NOMO-1 treated with dmso at 0.1 percent for 144 hours (cell line): ENCODE results near the gene CRELD2.
"Not testable (repeated sequence)": the region's sequence is repeated elsewhere in the genome, so short reads cannot be mapped to it uniquely, and the experiment has no call there.

ENCODE experiments used
- DNase-seq: peaks from one replicate; lab custom pipeline; 2025; ENCODE audit not compliant: unreplicated experiment; lab: John Stamatoyannopoulos, UW

The CRELD2 gene

DNA sequence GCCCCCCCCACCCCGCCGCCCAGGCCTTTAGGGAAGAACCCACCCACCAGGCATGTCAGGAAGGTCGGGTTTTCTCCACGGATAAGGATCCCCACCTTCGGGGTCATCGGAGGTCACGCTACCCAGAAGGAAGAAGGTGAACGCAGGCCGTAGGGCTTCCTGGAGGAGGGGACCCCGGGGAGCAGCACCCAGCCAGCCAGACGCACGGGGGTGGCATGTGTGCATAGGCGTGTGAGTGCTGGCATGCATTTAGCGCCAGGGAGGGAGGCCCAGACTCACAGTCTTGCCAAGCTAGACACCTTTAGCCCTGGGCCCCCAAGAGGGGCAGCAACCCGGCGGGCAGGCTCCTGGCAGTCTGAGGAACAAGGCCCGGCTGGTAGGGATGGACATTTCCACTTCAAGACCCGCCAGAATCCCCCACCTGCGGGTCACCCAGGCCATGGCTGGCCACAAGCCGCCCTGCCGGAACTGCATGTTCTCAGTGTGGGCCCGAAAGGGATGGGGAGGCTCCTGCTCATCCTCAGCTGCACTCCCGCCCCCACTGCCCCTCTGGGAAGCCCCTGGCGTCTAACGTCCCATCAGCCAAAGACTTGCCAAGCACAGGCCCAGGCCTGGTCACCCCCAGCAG is 25.5 kb downstream of the CRELD2 start:
- no peak for DNase-seq

DNA sequence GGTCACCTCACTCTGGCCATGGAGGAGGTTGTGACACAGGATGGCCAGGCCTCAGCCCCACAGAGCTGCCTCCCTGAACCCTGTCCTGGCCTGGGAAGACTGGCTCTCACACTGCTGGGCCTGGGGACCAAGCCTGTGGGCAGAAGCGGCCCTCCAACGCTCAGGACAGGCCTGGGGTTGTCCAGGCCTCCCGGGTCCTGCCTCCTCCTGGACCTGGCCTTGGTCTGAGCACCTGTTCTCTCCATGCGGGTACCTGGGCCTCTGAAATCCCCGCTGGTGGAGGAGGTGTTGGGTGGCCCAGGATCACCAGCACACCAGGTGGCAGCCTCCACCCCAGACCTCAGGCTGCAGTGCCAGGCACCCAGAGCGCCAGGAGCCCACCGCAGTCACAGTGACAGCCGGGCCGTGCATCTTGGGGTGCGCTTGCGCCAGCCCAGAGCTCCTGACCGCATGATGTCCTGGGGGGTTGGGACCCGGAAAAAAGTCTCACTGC is 26.0 kb downstream of the CRELD2 start:
- DNase-seq, result no peak

DNA sequence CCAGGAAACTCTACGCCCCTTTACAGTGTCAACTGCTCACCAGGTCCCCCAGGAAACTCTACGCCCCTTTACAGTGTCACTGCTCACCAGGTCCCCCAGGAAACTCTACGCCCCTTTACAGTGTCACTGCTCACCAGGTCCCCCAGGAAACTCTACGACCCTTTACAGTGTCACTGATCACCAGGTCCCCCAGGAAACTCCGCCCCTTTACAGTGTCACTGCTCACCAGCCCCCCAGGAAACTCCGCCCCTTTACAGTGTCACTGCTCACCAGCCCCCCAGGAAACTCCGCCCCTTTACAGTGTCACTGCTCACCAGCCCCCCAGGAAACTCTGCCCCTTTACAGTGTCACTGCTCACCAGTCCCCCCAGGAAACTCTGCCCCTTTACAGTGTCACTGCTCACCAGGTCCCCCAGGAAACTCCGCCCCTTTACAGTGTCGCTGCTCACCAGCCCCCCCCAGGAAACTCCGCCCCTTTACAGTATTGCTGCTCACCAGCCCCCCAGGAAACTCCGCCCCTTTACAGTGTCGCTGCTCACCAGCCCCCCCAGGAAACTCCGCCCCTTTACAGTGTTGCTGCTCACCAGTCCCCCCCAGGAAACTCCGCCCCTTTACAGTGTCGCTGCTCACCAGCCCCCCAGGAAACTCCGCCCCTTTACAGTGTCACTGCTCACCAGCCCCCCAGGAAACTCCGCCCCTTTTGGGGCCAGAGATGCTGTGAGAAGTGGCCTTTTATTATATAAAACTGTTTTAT is 26.8 kb downstream of the CRELD2 start:
- DNase-seq, result not testable (repeated sequence)

DNA sequence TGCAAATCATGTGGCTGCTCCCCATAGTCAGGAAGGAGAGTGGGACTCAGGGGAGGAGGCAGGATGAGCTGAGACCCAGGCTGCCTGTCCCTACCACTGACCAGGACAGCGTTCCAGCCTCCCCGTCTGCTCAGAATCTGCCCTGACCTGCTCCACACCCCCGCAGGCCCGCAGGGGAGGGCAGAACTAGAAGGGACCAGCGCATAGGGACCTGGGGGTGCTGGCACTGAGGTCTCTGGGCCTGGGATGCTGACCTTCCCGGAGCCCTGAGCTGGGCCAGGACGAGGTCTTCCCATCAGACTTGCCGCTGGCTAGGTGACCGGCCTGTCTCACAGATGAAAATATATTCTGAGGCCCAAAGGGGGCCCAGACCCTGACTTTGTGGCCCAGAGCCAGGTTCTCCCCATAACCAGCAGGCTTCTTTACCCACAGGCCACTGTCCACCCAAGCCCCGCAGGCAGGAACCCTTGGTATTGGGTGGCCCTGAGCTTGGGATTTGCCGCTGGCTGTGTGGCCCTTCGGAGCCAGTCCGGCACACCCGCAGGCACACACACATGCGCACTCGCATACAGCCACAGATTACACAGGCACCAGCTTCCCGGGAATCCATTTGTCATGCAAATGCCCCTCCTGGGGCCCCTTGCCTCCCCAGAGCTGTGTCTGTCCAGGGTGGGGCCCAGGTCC is 28.3 kb downstream of the CRELD2 start:
- DNase-seq, result no peak

DNA sequence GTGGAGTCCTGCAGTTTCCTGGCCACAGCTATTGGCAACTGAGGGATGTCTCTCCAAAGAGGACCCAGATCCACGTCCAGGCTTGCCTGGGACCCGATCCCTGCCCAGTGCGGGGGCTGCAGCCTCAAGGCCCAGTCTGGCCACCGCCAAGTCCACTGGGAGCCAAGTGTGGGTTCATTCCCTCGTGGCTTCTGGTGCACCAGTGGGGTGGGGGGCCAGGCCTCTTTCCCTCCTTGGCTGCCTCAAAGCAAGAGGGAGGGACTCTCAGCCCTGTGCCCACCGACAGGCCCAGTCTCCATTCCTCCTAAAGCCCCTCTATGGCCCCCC is 28.8 kb downstream of the CRELD2 start:
- DNase-seq, result no peak

DNA sequence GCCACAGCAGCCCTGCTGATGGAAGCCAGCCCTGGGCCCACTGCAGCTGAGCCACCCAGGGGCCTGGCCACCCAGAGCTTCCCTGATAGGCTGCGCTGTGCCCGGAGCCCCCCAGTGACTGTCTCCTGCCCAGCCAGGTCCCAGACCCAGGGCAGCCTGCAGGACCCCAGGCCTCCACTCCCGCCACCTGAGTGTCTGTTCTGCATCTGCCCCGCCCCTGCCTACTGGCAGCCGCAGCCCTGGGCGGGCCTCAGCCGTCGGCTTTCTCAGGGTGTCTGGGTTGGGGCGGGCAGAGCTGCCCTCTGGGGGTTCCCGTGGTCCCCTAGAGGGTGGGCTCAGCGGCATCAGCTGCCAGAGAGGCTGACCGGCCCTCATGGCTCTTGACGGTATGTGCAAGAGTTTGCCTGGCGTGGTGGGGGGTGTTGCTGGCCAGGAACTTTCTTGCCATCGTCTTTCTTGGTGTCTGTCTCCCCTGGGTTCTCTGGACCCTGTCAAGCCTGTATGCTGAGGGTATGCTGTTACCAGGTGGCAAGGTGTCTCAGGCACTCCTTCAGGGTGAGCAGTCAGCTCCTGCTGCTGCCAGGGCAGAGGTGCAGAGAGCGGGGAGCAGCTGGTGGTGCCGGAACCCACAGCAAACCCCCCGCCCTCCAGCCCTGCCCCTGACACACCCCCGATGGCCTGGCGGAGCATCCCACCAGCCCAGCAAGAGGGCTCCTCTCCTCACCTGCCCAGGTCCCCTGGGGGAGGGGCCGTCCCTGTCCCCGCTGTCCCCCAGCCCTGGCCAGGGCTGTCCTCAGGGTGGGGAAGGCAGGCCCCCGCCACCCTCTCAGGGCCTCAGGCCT is 29.9 kb downstream of the CRELD2 start:
- DNase-seq, result no peak

DNA sequence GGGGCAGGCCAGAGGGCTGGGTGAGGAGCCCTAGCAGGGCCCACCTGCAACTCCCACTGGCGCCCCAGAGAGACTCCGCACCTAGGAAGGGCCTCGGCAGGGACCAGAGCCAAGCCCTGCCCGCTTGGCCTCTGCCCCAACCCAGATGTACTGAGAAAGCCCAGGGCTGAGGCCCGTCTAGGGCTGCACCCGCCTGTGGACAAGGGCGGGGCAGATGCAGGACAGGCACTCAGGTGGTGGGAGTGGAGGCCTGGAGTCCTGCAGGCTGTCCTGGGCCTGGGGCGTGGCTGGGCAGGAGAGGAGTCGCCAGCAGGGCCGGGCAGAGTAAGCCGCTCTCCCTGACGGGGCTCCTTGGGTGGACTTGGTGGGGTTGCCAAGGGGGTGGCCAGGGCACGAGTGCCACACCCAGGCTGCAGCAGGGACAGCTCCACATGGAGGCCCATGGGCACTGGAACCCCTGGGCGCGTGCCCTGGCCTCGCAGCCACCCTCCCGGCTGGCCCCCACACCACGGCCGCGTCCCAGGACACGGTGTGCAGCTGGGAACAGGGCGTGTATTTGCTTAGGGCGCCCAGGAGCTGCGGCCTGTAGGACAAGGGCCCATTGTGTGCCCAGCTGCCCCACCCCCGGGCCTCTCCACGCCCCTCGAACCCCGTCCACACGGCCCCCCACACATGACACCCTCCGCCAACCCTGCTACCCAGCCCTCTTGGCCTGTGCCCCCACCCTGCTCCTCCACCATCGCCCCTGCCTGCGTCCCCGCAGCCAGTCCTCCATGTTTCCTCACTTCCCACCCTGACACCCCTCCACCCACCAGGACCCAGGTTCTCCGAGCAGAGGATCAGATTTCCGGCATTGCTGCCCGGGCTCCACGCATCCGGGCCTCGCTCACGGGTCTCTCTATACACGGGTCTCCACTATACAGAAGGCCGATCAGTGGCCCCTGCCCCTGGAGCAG is 30.8 kb downstream of the CRELD2 start:
- no peak for DNase-seq

DNA sequence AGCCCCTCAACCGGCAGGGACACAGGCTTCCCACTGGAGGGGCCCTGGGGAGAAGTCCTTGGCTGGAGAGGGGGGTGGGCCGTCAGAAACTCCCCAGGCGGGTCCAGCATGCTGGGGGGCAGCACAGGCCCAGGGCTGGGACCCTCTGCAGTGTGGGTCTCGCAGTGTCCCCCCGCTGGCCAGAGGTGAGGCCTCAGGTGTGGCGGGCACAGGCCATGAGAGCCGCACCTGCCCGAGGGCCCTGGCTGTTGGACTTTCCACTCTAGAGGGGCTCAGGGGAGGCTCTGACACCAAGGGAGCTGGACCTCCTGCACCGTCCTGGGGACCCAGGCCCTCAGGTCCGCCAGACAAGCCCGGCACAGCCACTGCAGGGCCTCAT is 31.5 kb downstream of the CRELD2 start:
- DNase-seq, result no peak

DNA sequence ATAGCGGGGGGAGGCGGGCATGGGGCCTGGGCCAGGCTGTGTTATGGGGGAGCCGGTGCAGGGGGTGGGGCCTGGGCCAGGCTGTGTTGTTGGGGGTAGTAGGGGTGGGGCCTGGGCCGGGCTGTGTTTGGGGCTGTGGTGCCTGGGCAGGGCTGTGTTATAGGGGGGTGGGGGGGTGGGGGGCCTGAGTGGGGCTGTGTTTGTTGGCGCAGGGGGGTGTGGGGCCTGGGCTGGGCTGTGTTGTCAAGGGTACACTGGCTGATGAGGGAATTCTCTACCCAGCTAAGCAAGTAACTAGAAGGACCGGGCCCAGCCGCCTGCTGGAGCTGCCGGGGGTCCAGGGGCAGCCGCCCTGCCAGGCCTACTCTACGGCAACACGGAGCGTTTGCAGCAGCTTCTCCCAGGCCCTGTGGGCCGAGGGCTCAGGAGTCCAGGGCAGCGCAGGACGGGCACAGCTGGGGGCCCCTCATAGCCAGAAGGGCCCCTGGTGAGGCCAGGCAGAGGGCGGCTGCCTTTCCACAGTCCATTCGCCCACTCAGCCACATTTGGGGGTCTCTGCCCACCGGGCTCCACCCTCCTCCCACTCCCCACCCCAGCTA is 32.1 kb downstream of the CRELD2 start:
- no peak for DNase-seq

DNA sequence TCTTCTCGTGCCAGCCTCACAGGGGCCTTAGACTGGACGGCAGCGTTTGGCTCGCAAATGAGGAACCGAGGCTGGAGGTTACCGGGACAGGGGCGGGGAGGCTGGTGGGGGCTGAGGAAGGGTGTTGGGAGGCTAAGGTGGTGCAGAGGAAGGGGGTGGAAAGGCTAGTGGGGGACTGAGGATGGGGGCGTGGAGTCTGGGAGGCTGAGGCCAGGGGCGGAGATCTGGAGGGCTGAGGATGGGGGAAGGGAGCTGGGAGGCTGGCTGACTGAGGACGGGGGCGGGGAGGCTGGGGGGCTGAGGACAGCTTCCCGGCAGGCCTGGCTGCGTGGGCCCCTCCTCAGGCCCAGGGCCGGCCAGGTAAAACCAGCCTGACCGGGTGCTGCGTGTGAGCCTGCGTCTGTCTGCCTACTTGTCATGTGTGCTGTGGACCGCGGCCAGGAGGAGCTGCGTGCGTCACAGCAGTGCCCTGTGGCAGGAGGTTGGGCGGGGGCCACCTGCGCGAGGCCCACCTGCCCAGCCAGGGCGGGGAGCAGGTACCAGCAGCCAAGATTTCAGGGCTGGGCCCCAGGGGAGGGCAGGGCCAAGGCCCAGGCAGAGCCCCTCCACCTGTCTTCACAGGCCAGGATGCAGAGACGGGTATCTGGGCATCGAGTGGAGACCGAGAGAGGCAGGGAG is 32.7 kb downstream of the CRELD2 start:
- peak; percentile 16 for DNase-seq

DNA sequence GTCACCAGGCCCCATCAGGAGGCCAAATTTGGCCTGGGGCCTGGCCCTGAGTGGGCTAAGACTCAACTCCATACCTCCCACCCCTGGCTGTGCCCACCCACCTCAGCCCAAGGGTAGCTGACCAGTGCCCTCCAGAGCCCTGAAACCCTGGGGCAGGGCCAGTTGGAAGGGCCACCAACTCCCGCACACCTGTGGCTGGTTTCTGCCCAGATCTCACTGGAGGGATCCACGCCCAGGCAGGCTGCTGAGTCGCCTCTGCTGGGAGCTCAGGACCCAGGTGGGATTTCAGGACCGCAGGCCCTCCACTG is 33.2 kb downstream of the CRELD2 start:
- no peak for DNase-seq

DNA sequence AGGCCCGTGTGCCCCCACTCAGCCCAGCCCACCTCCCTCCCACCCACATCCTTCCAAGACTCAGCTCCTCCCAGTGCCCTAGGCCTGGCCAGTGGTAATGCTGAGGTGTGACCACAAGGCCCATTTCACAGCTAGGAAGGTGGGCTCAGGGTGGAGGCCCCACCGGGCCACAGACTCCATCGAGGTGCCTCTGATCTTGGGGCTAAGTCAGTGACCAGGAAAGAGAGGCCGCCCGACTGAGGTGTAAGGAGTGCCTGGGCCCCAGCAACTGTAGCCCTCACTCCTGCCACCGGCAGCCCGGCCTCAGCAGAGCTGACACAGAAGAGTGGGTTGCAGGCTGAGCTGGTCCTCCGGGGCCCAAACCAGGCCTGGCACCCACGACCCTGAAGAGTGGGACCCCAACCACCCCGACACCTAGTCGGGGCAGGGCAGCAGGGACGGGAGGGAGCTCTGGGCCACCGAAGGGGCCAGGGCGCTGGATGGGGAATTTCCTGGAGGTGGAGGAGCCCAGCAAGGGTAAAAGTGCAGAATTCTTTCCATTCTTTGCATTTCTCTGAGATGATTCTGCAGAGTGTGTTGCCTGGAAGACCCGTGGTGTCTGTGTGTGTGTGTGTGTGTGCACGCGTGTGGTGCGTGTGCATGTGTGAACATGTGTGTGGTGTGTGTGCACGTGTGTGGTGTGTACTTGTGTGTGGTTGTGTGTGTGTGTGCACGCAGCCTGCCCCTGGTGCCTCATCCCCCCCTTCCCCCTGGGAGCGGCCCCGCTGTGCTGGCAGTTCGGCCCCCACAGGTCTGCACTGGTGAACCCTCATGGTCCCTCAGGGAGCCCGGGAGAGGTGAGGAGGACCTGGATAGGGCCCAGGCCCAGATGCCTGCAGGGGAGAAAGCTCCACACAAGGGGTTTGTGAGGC is 33.8 kb downstream of the CRELD2 start:
- DNase-seq, result no peak

DNA sequence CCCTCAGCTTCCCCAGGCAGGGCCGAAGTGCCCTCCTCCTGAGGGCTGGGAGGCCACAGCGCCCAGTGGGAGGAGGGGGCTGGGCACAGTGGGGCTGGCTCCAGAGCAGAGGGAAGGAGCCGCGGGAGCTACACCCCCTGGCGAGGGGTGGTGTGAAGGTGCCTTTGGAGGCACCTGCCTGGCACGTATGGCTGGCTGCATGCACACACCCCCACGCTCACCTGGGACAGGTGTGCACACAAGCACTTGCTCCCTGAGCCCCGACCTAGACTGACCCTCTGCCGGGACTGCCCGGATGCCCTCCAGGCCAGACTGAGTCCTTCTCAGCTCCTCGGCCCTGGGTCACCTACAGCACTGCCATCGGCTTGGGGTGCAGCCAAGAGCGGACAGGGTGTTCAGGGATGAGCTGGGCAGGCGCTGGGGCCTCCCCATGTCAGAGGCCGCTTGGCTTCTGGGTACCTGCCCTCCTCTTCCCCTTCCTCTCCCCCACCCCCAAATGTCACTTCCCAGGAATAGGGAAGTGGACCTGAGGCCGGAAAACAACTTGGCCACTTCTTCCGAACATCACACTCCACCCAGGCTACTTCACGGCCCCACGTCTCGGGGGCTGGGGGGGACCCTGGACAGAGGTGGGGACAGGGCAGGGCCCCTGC is 34.7 kb downstream of the CRELD2 start:
- peak; percentile 17 for DNase-seq

DNA sequence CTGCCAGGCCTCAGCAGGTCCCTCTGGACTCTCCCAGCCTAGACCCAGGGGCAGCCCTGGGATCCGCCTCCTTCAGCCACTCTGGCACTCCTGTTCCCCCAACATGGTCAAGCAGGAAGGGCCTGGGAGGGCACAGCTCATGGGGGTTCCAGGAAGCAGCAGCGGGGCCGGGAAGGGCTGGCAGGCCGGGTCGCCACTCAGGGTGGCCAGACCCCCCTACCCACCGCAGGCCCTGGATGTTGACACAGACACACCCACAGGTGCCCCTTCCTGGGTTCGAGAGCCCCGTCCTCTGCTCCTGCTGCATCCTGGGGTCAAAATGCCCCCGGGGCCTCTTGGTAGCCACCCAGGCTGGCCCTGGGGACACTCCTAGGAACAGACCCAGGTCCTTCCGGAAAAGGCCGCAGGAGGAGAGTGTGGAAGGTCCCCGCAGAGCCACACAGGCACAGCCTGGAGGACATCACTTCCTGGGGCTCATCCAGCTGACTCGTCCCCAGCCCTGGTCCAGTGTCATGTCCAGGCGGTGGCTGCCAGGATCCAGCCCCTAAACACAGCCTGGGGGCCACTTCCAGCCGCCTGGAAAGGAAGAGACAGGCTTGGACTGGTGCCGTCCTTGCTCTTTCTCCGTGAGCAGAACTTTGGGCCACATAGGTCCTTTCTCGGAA is 35.4 kb downstream of the CRELD2 start:
- no peak for DNase-seq

DNA sequence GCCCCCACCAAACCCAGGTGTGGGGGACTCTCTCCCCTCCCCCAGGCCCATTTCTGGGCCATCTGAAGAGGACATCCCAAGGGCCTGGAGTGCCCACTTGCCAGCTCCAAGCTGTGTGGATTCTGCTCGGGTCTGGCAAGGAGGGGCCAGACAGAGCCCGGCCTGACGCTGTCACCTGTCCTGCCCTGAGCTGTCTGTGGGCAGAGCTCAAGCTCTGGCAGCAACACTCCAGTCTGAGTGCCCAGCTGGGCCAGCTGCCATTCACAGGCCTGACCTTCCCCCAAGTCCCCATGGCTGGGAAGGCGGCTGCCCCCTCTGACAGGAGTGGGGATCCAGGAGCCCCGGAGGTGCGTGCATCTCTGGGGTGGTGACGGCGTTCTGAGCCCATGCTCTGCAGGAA is 35.9 kb downstream of the CRELD2 start:
- no peak for DNase-seq

DNA sequence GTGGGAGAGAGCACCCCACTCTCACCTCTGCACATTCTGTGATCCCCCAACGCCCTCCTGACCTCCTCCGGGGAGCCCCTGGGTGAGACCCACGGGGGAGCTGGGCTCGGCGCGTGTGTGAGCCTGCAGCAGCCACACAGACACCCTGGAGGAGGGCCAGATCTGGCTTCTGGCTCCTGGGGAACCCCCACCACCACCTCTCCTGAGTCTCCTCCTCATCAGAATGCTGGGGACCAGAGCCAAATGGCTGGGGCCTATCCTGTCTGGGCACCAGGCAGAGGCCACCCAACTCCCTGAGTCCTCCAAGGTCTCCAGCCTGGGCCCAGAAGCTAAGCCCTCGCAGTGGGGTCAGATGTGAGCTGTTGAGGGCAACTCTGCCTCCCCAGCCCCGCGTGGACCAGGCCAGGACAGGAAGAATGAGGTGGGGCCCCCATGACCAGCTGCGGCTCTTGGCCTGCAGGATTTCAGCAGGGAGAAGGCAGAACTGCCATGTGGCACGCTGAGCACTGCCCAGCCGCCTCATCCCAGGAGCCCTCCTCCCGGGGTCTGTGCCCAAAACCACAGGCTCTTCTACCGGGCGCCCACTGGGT is 36.7 kb downstream of the CRELD2 start:
- DNase-seq, result no peak
